Smooth muscle cell (in vitro differentiated cells): ENCODE data around the gene HS3ST2. TPM values are rescaled to one million over a fixed set of nuclear protein-coding genes. Genes with fewer than 3 reads are reported as not detected.

Experiments used
- DNase-seq: peaks from one replicate; lab custom pipeline; 2025; ENCODE audit not compliant: unreplicated experiment; lab: John Stamatoyannopoulos, UW
- H2AFZ ChIP-seq: fragments of 200-600 bp; sonication (generic); 2 replicates; pipeline ENCODE4 v1.6.0; 2016; ENCODE audit warnings: antibody characterized with exemption, low read depth, mild to moderate bottlenecking
- H3F3A ChIP-seq: fragments of 200-600 bp; sonication (generic); 2 replicates; pipeline ENCODE4 v1.6.0; 2017; ENCODE audit warnings: antibody characterized with exemption, low read depth
- H3K27ac ChIP-seq: fragments of 200-600 bp; sonication (generic); 2 replicates; pipeline ENCODE4 v1.5.1; 2016; ENCODE audit warnings: low read depth, mild to moderate bottlenecking
- H3K27me3 ChIP-seq: fragments of 200-600 bp; sonication (generic); 2 replicates; pipeline ENCODE4 v1.6.1; 2016; ENCODE audit warnings: low read depth, mild to moderate bottlenecking
- H3K36me3 ChIP-seq: fragments of 200-600 bp; sonication (generic); 2 replicates; pipeline ENCODE4 v1.5.1; 2016; ENCODE audit warnings: low read depth
- H3K4me1 ChIP-seq: fragments of 200-600 bp; sonication (generic); 2 replicates; pipeline ENCODE4 v1.5.1; 2016; ENCODE audit warnings: low read depth
- H3K4me2 ChIP-seq: fragments of 200-600 bp; sonication (generic); 2 replicates; pipeline ENCODE4 v1.6.0; 2016; ENCODE audit warnings: mild to moderate bottlenecking
- H3K4me3 ChIP-seq: fragments of 200-600 bp; sonication (generic); 2 replicates; pipeline ENCODE4 v1.5.1; 2016; ENCODE audit warnings: mild to moderate bottlenecking
- H3K79me2 ChIP-seq: fragments of 200-600 bp; sonication (generic); 2 replicates; pipeline ENCODE4 v1.6.0; 2016; ENCODE audit warnings: low read depth, mild to moderate bottlenecking
- H3K9ac ChIP-seq: fragments of 200-600 bp; sonication (generic); 2 replicates; pipeline ENCODE4 v1.6.0; 2016; ENCODE audit warnings: low read depth
- H3K9me3 ChIP-seq: fragments of 200-600 bp; sonication (generic); replicated peaks from 2 replicates; pipeline ENCODE4 v1.5.1; 2016; ENCODE audit warnings: low read depth
- H4K20me1 ChIP-seq: fragments of 200-600 bp; sonication (generic); 2 replicates; pipeline ENCODE4 v1.6.0; 2016; ENCODE audit warnings: low read depth
- CTCF ChIP-seq: fragments of 200-600 bp; sonication (generic); IDR thresholded peaks from 2 replicates; pipeline ENCODE4 v1.5.1; 2017; ENCODE audit warnings: borderline replicate concordance, mild to moderate bottlenecking, antibody characterized with exemption; ENCODE audit not compliant: insufficient read depth, poor library complexity, severe bottlenecking
- WGBS: methylation state at CpG from one replicate; pipeline ENCODE4 v1.1.7; 2016; ENCODE audit warnings: low lambda C conversion rate; 5-methylcytosine and 5-hydroxymethylcytosine counted together
- polyA plus RNA-seq: library from polyadenylated mRNA; unstranded; fragments of >200 nt; fragmentation: Nextera tagmentation; extraction: Ambion mirVana; gene quantifications from 2 replicates; pipeline ENCODE4 v1.2.1, GENCODE V29; 2016
- total RNA-seq: library from RNA; depleted of rRNA; stranded (reverse); fragments of >200 nt; gene quantifications from 2 replicates; pipeline ENCODE4 v1.2.3, GENCODE V29; 2014

The HS3ST2 gene
- total and polyA plus RNA-seq, 2 experiments from 2014 or later: not detected

- H3K79me2 ChIP-seq: no peaks in the 10 kb centered on the region
- no peaks in the 10 kb centered on the region for H3F3A ChIP-seq
- H4K20me1 ChIP-seq: no peaks in the 10 kb centered on the region
- TF ChIP-seq CTCF: no peak
- H3K36me3 ChIP-seq: no peaks in the 10 kb centered on the region
- no peak for DNase-seq
- no peak overlapping the region for H3K4me3 ChIP-seq
- H3K4me2 ChIP-seq: no peak overlapping the region
- H3K9ac ChIP-seq: no peak overlapping the region
- H3K27ac ChIP-seq: no peak overlapping the region
- H3K27me3 ChIP-seq: peaks cover 7% of the 10 kb centered on the region
- H3K4me1 ChIP-seq: no peaks in the 10 kb centered on the region
- H2AFZ ChIP-seq: no peak overlapping the region
- 76% methylated on average over 3 of the region's 3 CpGs for WGBS
- H3K9me3 ChIP-seq: no peaks in the 10 kb centered on the region
Measured at GRCh38 chr16:22927306-22927705, 113.3 kb downstream of the HS3ST2 start.

GRCh38 chr16:22928882-22929435 lies 115.0 kb downstream of the HS3ST2 start:
- Histone ChIP-seq H4K20me1 (no peaks in the 10 kb centered on the region), H3K9ac (no peak overlapping the region), H3K4me2 (no peak overlapping the region), H3K27me3 (peaks cover 20% of the 10 kb centered on the region), H3K79me2 (no peaks in the 10 kb centered on the region), H3K9me3 (no peaks in the 10 kb centered on the region), H3K27ac (no peak overlapping the region), H3K4me1 (no peaks in the 10 kb centered on the region), H3K4me3 (no peak overlapping the region), H2AFZ (no peak overlapping the region), H3K36me3 (no peaks in the 10 kb centered on the region), H3F3A (no peaks in the 10 kb centered on the region)
- no peak for DNase-seq
- no peak for TF ChIP-seq CTCF
- 59% methylated on average over 5 of the region's 5 CpGs for WGBS

- H3K27ac ChIP-seq: no peak overlapping the region
- no peak overlapping the region for H3K4me3 ChIP-seq
- H3K4me1 ChIP-seq: no peaks in the 10 kb centered on the region
- no peaks in the 10 kb centered on the region for H3K79me2 ChIP-seq
- no peak overlapping the region for H2AFZ ChIP-seq
- peaks cover 20% of the 10 kb centered on the region for H3K27me3 ChIP-seq
- whole genome bisulfite sequencing: 82% methylated on average over 3 of the region's 3 CpGs
- no peak for TF ChIP-seq CTCF
- no peak overlapping the region for H3K9ac ChIP-seq
- no peaks in the 10 kb centered on the region for H3K36me3 ChIP-seq
- H3K9me3 ChIP-seq: no peaks in the 10 kb centered on the region
- H3K4me2 ChIP-seq: no peak overlapping the region
- no peak for DNase-seq
- no peaks in the 10 kb centered on the region for H4K20me1 ChIP-seq
- H3F3A ChIP-seq: no peaks in the 10 kb centered on the region
Measured at GRCh38 chr16:22929461-22929860, 115.5 kb downstream of the HS3ST2 start.
